CD4-positive, alpha-beta T cell treated with Interleukin-15 for 4 hours (primary cell): ENCODE measurements around the gene PNLIPRP2.

Source experiments
- DNase-seq: peaks from one replicate; pipeline ENCODE4 v3.0.0-alpha.2; 2020; ENCODE audit warnings: low spot score

The PNLIPRP2 gene

DNA sequence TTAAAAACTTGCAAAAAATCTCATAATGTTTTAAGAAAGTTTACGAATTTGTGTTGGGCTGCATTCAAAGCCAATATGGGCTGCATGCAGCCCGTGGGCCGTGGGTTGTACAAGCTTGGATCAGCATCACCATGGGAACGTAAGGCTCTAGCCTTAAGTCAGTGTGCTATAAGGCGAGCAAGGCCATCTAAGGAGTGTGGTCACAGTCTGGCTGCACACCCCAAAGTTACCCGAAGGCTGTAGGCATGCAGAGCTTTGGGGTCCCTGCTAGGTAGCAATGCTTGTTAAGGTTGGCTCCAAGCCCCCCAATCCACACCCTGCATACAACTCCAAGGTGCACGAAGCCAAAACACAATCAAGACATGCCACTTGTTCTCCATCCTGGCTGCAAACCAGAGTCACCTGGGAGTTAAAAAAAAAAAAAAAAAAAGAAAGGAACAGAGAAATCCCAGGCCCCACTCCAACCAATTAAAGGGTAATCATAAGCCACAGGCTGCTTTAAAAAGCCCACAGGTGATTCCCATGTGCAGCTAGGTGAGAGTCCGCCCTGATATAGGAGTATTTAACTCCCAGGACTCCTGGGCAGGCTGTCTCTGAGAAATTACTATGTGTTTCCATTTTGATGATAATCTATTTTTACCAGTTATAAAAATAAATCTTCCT lies 8.5 kb upstream of the PNLIPRP2 start:
- DNase-seq: no peak

DNA sequence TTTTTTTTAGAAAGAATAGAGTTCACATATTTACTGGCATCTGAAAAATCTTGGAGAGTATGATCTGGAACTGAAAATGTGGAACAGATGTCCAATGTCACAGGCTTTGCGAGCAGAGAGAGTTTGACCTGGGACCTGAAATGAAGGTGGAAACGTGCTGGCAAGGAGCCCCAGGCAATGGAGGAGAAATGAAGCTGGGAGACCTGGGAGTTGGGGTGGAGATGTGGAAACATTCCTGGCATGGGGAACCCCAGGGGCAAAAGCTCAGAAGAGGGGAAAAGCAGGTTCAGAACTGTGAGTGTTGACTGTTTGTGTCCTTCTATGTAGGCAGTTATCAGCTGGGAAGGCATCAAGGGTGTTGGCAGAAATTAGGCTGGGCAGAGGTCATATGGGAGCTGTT lies 7.3 kb upstream of the PNLIPRP2 start:
- DNase-seq: no peak

DNA sequence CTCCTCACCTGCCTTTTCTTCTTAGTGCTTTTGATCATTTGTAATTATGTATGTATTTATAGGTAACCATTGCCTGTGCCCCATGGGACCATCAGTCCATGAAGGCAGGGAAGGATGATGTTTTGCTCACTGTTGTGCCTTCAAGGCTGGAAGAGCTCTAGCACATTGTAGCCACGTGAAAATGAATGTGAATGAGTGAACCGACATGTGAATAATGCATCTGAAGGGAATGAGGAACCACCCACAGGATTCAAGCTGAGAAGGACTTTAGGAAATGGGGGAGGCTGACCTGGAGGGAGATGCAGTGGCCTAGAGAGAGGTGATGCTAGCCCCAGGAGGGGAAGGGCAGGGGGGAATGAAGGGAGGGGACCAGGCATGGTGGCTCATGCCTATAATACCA lies 6.0 kb upstream of the PNLIPRP2 start:
- DNase-seq: no peak

DNA sequence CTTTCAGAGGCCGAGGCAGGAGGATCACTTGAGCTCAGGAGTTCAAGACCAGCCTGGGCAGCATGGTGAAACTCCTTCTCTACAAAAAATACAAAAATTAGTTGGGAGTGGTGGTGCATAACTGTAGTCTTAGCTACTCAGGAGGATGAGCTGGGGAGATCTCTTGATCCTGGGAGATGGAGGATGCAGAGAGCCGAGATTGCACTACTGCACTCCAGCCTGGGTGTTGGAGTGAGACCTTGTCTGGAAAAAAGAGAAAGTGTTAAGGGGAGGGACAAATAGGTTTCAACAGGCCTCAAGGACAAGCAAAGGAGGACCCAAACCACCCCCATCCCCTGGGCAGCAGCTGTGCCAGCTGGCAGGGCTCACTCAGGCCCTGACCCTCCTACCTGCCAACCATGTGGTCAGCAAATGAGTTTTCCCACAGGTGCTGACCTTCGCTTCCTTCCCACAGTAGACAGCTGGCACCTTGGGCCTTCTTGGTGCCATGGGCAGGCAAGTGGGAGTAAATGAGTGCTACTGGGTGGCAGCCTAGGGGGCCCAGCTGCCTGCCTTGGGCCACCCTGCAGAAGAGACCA lies 5.5 kb upstream of the PNLIPRP2 start:
- DNase-seq: no peak

DNA sequence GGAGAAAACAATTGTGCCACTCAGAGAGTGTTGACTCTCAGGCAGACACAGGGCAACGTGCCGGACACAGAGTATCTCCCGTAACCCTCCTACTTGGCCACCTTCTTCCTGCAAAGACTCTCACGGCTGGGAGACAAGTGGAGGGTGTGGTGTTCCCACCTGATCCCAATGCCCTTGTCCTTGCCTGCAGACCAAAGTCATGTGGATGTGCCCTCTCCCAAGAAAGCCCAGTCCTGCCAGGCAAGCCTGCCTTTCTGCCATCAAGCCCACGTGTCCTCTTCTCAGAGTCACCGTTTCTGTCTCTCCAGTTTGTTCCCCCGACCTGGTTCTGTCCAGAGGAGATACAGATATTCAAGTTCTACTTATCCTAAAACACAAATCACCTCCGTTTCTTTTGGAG lies 723 bp downstream of the PNLIPRP2 start:
- no peak for DNase-seq

DNA sequence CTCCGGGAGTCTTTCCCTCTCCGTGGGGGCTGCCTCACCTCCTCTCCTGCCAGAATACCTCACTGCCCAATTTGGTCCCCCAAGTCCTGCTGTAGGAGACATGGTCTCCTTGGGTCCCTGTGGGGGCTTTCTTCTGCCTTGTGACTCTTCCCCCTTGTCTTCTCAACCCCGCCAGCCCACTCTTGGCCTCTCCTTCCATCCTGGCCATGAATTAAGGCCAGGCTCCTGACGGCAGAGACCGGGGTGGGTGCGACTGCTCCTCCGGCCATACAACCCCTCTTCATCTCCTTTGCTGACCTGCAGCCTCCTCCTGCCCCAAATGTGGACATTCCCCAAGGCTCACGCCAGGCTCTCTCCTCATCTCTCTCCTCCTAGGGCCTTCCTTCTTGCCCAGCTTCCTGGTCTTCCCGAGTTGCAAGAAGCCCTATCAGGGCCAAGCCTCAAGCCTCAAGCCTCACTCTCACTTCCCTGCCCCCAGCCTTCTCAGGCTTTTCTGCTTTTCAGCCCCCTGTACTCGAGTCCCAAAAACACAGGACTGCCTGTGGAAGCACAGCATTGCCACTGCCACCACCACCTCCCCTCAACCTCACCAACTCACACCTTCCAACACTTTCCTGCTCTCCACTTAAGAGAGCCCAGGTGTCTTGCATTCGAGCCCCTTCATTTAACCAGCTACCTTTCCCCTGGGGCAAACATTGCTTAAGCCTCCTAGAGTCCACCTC lies 1.3 kb downstream of the PNLIPRP2 start:
- DNase-seq: no peak

DNA sequence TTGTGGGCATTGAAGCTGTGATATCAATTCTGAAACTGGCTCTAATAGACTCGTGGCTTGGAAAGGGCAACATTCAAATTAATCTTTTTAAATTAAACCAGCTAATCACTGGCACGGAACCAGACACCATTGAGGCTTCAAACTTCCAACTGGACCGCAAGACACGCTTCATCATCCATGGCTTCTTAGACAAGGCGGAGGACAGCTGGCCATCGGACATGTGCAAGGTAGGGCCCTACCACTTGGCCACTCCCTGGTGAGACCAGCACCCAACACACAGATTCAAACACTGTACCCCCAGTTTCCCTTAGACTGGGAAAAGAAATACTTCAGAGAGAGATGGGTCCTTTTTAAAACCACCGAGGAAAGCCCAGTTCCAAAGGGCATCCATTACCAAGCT lies 5.1 kb downstream of the PNLIPRP2 start:
- no peak for DNase-seq

DNA sequence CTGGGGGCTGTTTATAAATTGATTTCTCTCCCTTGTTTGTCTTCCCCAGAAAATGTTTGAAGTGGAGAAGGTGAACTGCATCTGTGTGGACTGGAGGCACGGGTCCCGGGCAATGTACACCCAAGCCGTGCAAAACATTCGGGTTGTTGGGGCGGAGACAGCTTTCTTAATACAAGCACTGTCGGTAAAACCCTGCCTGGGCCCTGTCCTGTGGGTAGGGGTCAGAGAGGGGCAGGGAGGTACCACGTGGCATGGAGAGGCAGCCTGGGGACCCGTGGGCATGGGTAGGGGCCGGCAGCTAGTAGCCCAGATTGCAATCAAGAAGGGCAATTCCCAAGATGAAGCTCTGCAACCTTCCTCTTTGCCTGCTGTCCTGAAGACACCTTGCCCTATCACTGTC lies 6.1 kb downstream of the PNLIPRP2 start:
- DNase-seq: no peak

DNA sequence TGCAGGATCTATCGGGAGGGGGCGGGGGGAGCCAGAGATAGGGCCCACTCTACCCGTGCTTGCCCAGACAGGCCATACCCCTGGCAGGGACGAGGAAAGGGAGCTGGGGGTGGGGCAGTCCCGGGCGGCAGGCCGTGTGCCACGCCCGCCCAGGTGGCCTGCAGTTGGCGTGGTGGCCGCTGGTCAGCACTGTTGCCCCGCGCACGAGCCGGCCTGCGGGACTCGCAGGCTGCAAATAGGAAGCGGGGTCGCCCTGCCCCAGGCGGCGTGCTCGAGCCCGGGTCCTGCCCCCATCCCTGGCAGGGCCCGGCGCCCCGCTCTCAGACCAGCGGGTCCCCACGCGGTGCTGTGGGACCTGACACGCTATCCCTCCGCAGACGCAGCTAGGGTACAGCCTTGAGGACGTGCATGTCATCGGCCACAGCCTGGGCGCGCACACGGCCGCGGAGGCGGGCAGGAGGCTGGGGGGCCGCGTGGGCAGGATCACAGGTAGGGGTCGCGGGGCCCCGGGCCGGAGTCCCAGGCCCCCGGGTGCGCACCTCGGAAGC lies 6.7 kb downstream of the PNLIPRP2 start:
- no peak for DNase-seq

DNA sequence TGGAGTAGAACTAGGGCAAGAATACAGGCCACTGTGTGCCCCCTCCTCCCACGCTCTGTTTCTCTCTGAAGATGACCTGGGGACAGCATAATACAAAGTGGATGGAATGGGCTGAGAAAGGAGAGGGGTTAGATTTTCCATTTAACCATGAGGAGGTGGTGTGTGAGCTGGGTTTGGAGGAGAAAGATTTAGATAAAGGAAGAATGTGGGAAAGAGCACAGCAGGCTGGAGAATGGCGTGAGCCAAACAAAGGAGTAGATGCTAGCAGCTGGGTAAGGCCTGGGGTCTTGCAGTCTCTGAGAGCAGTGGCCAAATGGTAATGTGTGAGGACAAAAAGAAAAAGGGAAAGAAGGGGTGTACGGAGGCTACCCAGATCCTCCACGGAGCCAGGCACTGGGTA lies 8.6 kb downstream of the PNLIPRP2 start:
- DNase-seq: no peak

DNA sequence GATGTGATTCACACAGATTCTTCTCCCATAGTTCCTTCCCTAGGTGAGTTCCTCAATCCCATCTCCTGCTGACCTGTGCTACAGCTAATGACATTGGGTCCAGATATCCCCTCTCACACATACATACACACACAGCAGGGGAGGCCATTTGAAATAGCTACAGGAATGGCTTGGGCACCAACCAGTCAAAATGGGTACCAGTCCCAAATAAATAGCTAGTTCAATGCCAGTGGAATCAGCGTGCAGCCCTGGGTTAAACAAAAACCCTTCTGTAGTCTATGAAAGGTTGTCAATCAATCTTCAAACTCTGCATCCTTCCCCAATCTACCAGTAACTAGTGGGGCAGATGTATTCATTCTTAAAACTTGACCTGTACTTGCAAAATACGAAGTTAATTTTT lies 9.3 kb downstream of the PNLIPRP2 start:
- DNase-seq: no peak

DNA sequence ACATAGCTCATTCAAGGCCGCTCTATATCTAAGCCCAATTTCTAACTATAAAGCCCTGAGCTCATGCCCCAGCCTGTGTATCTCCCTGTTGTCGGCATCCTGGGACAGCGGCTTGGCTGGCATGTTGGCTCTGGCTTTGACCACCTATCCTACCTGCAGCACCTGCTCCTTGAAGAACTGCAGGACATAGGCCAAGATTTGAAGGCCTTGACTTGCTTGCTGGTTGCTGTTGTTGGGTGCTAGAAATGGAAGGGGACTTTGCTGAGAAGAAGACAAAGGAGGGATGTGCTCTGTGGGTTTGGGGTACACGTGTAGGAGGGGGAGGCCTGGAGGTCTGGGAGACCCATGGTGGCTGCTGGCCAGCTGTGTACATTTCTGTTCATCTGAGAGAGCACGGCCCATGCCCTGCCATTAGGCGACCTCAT lies 11.1 kb downstream of the PNLIPRP2 start:
- no peak for DNase-seq

DNA sequence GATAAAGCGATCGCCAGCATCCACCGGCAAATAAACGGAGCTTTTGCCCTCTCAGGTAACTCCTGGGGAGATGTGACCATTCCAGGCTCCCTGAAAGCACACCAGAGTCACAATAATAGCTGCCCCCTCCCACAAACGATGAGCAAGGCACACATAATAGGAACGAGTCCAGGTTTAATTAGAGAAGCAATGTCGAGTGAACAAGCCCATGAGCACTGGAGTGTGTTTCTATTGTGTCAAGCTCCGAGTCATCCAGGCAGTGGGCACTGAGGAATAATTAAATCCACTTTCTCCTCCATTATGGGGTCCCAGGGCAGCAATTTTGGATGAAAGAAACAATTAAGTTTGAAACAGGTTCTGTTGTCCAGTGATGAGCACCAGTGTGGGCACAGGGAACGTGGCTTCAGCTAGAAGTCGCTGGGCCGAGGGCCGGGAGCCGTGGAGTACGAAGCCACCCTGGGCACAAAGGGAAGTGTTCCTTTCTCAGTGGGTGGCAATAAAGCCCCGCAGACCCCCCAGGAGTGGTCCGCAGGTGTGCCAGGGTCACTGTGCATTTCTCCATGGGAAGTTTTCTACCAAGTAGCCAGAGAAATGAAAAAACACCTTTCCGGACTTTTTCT lies 12.0 kb downstream of the PNLIPRP2 start:
- no peak for DNase-seq

DNA sequence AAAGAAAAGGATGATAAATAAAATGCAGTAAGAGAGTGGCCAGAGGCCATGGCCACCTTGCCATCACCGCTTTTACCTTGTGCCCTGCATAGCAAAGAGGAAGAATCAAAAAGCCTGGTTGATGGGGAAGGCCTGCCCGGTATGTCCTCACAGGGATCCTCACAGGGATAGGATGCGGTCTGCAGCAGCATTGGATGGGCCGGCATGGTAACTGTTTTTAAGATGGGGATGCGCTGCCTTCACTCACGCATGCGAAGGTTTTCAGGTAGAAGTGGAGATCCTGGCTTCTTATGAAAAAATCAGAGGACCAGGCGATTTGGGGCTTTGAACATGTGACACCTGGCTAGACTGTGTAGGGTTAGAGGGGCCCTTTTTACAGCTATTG lies 12.5 kb downstream of the PNLIPRP2 start:
- DNase-seq: no peak

DNA sequence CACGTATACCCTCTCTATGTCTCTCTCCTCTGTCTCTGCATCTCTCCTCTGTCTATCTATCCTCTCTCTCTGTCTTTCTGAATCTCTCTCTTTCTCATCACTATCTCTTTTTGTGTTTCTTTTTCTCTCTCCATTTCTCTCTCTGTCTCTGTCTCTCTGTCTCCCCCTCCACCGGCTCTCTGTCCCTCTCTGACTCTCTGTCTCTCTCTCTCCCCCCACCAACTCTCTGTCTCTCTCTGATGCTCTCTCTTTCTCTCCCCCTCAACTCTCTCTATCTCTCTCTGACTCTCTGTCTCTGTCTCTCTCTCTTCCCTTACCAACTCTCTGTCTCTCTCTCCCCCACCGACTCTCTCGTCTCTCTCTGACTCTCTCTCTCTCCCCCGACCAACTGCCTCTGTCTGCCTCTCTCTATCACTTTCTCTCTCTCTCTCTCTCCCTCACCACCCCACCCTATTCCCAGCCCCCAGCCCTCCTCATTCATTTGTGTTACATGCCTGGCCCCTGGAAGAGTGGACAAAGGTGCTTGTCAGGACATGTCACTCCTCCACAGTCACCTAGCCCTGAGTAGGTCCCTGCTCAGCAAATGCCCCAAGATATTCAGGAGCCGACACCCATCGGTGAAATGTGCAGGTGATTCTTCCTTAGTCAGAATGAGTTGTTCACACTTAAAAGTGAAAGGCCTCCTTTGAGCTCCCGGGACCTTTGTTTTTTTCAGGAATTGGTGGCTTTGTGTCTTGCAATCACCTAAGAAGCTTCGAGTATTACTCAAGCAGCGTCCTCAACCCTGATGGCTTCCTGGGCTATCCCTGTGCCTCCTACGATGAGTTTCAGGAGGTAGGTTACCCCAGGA lies 13.6 kb downstream of the PNLIPRP2 start:
- no peak for DNase-seq

DNA sequence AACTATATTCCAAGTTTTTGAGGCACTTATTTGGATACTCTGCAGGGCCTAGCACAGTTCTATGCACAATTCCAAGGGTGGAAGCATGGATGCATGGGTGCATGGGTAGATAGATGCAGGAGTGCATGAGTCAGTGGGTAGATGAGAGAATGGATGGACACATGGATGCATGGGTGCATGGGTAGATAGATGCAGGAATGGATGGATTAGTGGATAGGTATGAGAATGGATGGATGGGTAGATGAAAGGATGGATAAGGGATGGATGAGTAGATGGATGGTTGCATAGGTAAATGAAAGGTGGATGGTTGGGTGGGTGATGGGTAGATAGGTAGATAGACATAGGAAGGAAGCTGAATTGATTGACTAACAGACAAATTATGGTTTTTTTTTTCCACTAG lies 15.6 kb downstream of the PNLIPRP2 start:
- DNase-seq: no peak

DNA sequence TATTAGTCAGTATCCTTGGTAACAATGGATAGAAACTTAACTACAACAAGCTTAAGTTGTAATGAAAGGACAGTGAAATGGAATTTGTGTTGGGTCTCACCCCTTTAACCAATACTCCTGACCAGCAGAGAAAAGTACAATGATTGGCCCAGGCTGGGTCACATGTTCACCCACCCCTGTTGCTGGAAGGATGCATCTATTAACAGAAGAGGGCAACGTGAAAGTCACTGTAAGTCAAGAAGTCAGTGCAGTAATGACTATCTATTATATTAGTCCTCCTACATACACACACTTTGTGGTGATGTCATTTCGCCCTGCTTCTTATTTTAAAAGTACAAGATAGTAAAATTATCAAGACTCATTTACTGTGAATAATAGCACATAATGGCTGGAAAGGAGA lies 16.2 kb downstream of the PNLIPRP2 start:
- DNase-seq: no peak

DNA sequence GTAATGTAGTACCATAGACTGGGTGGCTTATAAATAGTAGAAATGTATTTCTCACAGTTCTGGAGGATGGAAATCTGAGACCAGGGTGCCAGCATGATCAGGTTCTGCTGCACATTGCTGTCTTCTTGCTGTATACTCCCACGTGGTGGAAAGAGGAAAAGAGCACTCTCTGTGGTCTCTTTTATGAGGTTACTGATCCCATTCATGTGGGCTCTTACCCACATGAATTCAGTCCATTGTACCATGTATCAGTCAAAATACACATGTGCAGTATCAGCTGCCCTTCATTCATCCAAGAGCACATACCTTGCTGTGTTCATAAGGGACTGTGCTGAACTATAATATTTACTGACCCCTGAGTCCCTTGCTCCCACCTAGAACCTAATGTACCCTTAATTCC lies 17.1 kb downstream of the PNLIPRP2 start:
- no peak for DNase-seq

DNA sequence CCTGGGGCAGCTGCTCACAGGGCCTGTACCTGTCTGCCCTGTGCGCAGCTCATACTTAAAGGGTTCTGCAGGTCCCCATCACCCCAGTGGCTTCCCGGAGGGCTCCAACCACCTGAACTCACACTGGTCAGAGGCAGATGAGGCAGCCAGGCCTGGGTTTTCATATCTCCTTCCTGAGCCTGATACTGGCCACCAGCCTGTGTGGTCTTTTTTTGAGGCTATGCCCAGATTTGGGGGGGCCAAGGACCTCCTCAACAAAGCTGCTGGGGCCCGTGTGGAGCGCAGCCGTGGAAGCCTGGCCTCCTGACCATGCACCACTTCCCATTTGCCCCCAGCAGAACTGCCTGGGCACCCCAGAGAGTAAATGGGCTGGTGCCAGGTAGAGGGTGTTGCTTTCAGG lies 25.7 kb downstream of the PNLIPRP2 start:
- no peak for DNase-seq

DNA sequence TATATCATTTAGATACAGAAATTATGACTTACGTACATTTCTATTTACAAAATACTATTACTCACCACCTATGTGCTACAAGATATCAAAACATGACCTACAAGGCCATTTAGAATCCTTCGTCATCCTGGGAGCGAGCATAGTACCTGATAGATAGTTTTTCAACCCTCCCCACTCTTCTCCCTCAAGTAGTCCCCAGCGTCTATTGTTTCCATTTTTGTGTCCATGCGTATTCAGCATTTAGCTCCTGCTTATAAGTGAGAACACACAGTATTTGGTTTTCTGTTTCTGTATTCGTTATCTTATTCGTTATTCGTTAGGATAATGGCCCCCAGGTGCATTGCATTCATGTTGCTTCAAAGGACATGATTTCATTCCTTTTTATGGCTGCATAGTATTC lies 28.1 kb downstream of the PNLIPRP2 start:
- no peak for DNase-seq

DNA sequence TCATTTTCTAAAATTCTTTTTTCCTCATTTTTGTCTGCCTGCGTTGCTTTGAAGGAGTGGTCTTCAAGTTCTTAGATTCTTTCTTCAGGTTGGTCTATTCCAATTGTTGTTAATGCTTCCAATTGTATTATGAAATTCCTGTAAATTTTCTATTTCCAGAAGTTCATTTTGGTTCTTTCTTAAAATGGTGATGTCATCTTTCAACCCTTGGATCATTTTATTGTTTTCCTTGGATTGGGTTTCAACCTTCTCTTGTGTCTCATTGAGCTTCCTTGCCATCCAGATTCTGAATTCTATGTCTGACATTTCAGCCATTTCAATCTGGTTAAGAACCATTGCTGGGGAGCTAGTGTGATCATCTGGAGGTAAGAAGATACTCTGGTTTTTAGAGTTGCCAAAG lies 33.1 kb downstream of the PNLIPRP2 start:
- DNase-seq: no peak

DNA sequence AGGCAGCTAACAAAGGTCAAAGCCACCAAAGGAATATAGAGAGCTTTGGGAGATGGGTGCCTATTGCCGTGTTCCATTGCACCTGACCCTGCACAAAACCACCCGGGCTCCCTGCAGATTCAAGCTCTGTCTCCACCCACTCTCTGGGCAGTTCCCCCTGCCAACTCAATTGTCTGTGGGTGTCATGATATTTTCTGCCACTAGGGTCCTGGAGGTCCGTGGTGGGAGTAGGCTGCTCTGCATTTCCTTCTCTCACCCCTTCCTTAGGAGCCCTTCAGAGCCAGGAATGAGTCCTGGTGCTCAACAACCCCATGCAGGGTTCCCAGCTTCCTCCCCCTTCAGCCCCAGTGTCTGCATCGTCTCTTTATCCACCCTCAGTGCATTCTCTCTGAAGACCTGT lies 34.1 kb downstream of the PNLIPRP2 start:
- DNase-seq: no peak
